HepG2 (cell line): ENCODE measurements around the gene P2RY11. TPM values are rescaled to one million over a fixed set of nuclear protein-coding genes. Genes with fewer than 3 reads are reported as not detected.

Experiments used
- ARNT2 ChIP-seq: sonication (generic); formaldehyde crosslinking; IDR thresholded peaks from 2 replicates; pipeline ENCODE4 v1.8.0; 2022; ENCODE audit warnings: mild to moderate bottlenecking, low read depth, missing genetic modification reagents, moderate library complexity
- BCL6 ChIP-seq: IDR thresholded peaks from 2 replicates; pipeline ENCODE4 v1.6.1; 2016; ENCODE audit warnings: missing genetic modification reagents, missing compliant biosample characterization
- CHD2 ChIP-seq: IDR thresholded peaks from 2 replicates; pipeline ENCODE4 v1.6.1; 2011; ENCODE audit warnings: low read depth, low read length, improper control_type of control experiment
- DNMT1 ChIP-seq: sonication (generic); formaldehyde crosslinking; IDR thresholded peaks from 2 replicates; pipeline ENCODE4 v1.5.1; 2020; ENCODE audit warnings: mild to moderate bottlenecking, missing genetic modification reagents
- EP300 ChIP-seq, 3 experiments: sonication (generic) in 1 of 3; formaldehyde crosslinking in 1 of 3; IDR thresholded peaks; 2 replicates each; pipeline versions ENCODE4 v1.5.1 to v1.6.1; 2011 to 2020; ENCODE audit warnings: low read depth in 2 of 3, low read length in 2 of 3, borderline replicate concordance in 1 of 3, improper control_type of control experiment in 1 of 3, mild to moderate bottlenecking in 1 of 3, missing genetic modification reagents in 1 of 3, moderate library complexity in 1 of 3
- FOXA1 ChIP-seq, 2 experiments: fragments of 450-650 bp in 1 of 2; sonication (generic) in 1 of 2; formaldehyde crosslinking in 1 of 2; IDR thresholded peaks; 2 replicates each; pipeline versions ENCODE4 v1.4.0 to v1.6.1; 2016 to 2020; ENCODE audit warnings: missing genetic modification reagents in 1 of 2
- FOXO1 ChIP-seq: sonication (generic); formaldehyde crosslinking; IDR thresholded peaks from 2 replicates; pipeline ENCODE4 v1.4.0; 2020; ENCODE audit warnings: missing genetic modification reagents
- KLF12 ChIP-seq: sonication (generic); formaldehyde crosslinking; IDR thresholded peaks from 2 replicates; pipeline ENCODE4 v1.4.0; 2020; ENCODE audit warnings: missing genetic modification reagents, borderline replicate concordance
- MEF2D ChIP-seq: sonication (generic); formaldehyde crosslinking; IDR thresholded peaks from 2 replicates; pipeline ENCODE4 v1.5.1; 2020; ENCODE audit warnings: mild to moderate bottlenecking, missing genetic modification reagents
- NONO ChIP-seq, 2 experiments: fragments of 450-650 bp in 1 of 2; sonication (generic) in 1 of 2; formaldehyde crosslinking in 1 of 2; IDR thresholded peaks in 1 of 2; conservative IDR thresholded peaks in 1 of 2; 2 replicates each; pipeline versions ENCODE4 v1.6.1 to v1.8.0; 2017 to 2022; ENCODE audit warnings: mild to moderate bottlenecking in 1 of 2, missing genetic modification reagents in 1 of 2, moderate library complexity in 1 of 2
- ZNF160 ChIP-seq: sonication (generic); formaldehyde crosslinking; IDR thresholded peaks from 2 replicates; pipeline ENCODE4 v1.8.0; 2022; ENCODE audit warnings: mild to moderate bottlenecking, inconsistent platforms, missing genetic modification reagents
- ZNF768 ChIP-seq: sonication (generic); formaldehyde crosslinking; IDR thresholded peaks from 2 replicates; pipeline ENCODE4 v1.4.0; 2020; ENCODE audit warnings: missing genetic modification reagents
- polyA plus RNA-seq, 8 experiments: library from polyadenylated mRNA; depleted of rRNA in 3 of 8; stranded (reverse) in 7 of 8; unstranded in 1 of 8; fragments of >200 nt; fragmentation: Illumina TruSeq in 4 of 8; extraction: Trizol in 4 of 8; gene quantifications; 2 replicates each; pipeline versions ENCODE4 v1.2.1 to v1.2.3, GENCODE V29; 2011 to 2016; ENCODE audit warnings: low read depth in 4 of 8, missing spikeins in 1 of 8, mixed read lengths in 1 of 8; ENCODE audit not compliant: insufficient read depth in 1 of 8
- total RNA-seq, 5 experiments: library from RNA; depleted of rRNA; stranded (reverse); fragments of >200 nt; fragmentation: Illumina TruSeq; extraction: Trizol; gene quantifications; 2 replicates each; pipeline ENCODE4 v1.2.3, GENCODE V29; 2016; ENCODE audit warnings: low read depth in 1 of 5
- TF ChIP-seq, protein P1 (sequence below): sonication (generic); formaldehyde crosslinking; IDR thresholded peaks from 2 replicates; pipeline ENCODE4 v1.4.0; 2020; ENCODE audit warnings: missing genetic modification reagents, mild to moderate bottlenecking, borderline replicate concordance
- TF ChIP-seq, protein P2 (sequence below): sonication (generic); formaldehyde crosslinking; IDR thresholded peaks from 2 replicates; pipeline ENCODE4 v1.4.0; 2020; ENCODE audit warnings: missing genetic modification reagents, borderline replicate concordance
- TF ChIP-seq, protein P3 (sequence below): IDR thresholded peaks from 2 replicates; pipeline ENCODE4 v1.6.1; 2016
- TF ChIP-seq, protein P4 (sequence below): sonication (generic); formaldehyde crosslinking; IDR thresholded peaks from 2 replicates; pipeline ENCODE4 v1.4.0; 2020; ENCODE audit warnings: missing genetic modification reagents

Gene P2RY11
- total and polyA plus RNA-seq, 2 of the 13 experiments (the other 11 are each of a cell fraction or from before 2014, with no cell fraction given): 4.0 to 7.8 TPM

DNA sequence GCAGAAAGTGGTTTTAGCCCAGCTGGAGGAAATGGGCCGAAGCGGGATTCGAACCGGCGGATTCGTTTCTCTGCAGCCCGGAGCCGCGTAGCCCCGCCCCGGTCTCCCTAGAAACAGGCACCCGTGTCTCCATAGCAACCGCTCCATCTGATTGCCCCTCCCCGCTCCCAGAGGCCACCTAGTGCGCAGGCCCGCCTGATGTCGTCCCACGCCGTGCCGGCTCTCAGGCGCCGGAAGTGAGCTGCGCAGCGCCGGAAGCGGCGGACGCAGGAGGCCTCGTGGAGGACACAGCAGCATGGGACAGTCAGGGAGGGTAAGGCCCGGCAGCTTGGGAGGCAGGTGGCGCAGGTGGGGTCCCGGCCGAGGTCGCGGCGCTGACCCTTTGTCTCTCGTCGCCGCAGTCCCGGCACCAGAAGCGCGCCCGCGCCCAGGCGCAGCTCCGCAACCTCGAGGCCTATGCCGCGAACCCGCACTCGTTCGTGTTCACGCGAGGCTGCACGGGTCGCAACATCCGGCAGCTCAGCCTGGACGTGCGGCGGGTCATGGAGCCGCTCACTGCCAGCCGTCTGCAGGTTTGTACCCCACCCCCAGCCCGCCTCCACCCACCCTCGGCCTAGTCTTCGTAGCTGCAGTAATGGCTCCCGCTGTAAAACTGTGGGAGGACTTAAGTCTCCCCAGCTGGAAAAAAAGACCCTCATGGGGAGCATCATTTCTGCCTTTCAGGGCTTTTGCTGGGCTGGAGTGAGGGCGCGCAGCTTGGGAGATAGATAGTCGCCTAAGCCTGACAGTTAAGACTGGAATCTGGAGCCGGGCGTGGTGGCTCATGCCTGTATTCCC is 5.2 kb upstream of the P2RY11 start, which contains the start of gene PPAN (continued):
- TF ChIP-seq CHD2 (peak; percentile 84), MEF2D (CRISPR knock-in tag) (peak; percentile 68; the same call in 1 of the 2 replicates), BCL6 (peak; percentile 51), DNMT1 (CRISPR knock-in tag) (peak; percentile 75; the same call in 1 of the 2 replicates), ZNF768 (CRISPR knock-in tag) (peak; percentile 76; the same call in 1 of the 2 replicates), FOXA1 (IDR thresholded peaks at IDR 0.05) (no peak), FOXA1 (CRISPR knock-in tag; IDR thresholded peaks at IDR 0.05) (0 out of 2 replicates have a peak, but pooled peaks have one; percentile 16), KLF12 (CRISPR knock-in tag) (no peak), ZNF160 (CRISPR knock-in tag) (0 out of 2 replicates have a peak, but pooled peaks have one; percentile 80), ARNT2 (CRISPR knock-in tag) (peak; percentile 95), EP300 (IDR thresholded peaks at IDR 0.05; ENCODE audit: low read depth in 2 of 2, low read length in 2 of 2) (0 out of 4 replicates have a peak, but pooled peaks of 1 of the 2 experiments have one; percentile 29), EP300 (CRISPR knock-in tag; IDR thresholded peaks at IDR 0.05; ENCODE audit: borderline replicate concordance) (peak; percentile 20; the same call in 1 of the 2 replicates), NONO (IDR thresholded peaks at IDR 0.05) (no peak), NONO (CRISPR knock-in tag; conservative IDR thresholded peaks at IDR 0.05) (peak; percentile 54), FOXO1 (CRISPR knock-in tag) (peak; percentile 53)
- TF ChIP-seq, protein P1, sequence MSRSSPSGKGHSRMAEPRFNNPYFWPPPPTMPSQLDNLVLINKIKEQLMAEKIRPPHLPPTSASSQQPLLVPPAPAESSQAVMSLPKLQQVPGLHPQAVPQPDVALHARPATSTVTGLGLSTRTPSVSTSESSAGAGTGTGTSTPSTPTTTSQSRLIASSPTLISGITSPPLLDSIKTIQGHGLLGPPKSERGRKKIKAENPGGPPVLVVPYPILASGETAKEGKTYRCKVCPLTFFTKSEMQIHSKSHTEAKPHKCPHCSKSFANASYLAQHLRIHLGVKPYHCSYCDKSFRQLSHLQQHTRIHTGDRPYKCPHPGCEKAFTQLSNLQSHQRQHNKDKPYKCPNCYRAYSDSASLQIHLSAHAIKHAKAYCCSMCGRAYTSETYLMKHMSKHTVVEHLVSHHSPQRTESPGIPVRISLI (CRISPR knock-in tag): peak; percentile 57; the same call in 1 of the 2 replicates
- TF ChIP-seq, protein P2, sequence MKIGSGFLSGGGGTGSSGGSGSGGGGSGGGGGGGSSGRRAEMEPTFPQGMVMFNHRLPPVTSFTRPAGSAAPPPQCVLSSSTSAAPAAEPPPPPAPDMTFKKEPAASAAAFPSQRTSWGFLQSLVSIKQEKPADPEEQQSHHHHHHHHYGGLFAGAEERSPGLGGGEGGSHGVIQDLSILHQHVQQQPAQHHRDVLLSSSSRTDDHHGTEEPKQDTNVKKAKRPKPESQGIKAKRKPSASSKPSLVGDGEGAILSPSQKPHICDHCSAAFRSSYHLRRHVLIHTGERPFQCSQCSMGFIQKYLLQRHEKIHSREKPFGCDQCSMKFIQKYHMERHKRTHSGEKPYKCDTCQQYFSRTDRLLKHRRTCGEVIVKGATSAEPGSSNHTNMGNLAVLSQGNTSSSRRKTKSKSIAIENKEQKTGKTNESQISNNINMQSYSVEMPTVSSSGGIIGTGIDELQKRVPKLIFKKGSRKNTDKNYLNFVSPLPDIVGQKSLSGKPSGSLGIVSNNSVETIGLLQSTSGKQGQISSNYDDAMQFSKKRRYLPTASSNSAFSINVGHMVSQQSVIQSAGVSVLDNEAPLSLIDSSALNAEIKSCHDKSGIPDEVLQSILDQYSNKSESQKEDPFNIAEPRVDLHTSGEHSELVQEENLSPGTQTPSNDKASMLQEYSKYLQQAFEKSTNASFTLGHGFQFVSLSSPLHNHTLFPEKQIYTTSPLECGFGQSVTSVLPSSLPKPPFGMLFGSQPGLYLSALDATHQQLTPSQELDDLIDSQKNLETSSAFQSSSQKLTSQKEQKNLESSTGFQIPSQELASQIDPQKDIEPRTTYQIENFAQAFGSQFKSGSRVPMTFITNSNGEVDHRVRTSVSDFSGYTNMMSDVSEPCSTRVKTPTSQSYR (CRISPR knock-in tag): peak; percentile 33; the same call in 1 of the 2 replicates
- TF ChIP-seq, protein P3, sequence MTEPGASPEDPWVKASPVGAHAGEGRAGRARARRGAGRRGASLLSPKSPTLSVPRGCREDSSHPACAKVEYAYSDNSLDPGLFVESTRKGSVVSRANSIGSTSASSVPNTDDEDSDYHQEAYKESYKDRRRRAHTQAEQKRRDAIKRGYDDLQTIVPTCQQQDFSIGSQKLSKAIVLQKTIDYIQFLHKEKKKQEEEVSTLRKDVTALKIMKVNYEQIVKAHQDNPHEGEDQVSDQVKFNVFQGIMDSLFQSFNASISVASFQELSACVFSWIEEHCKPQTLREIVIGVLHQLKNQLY: peak; percentile 56; the same call in 1 of the 2 replicates
- TF ChIP-seq, protein P4, sequence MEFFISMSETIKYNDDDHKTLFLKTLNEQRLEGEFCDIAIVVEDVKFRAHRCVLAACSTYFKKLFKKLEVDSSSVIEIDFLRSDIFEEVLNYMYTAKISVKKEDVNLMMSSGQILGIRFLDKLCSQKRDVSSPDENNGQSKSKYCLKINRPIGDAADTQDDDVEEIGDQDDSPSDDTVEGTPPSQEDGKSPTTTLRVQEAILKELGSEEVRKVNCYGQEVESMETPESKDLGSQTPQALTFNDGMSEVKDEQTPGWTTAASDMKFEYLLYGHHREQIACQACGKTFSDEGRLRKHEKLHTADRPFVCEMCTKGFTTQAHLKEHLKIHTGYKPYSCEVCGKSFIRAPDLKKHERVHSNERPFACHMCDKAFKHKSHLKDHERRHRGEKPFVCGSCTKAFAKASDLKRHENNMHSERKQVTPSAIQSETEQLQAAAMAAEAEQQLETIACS (CRISPR knock-in tag): no peak
